ENCODE results near the gene SESN1.

SESN1 gene

GRCh38 chr6:109095835-109096084, 1.1 kb upstream of the SESN1 start:
- peak overlapping the region; percentile 95 for H3K4me3 ChIP-seq (ENCODE audit: low read depth, low read length)
- in situ Hi-C loops (cut with HindIII; ENCODE audit: low pct_ligation_motif_present, low sequenced_read_pairs) = no loop called here
- DNase-seq = no peak
- no peaks in the 10 kb centered on the region for H3K27me3 ChIP-seq (replicated peaks)
- no peaks in the 10 kb centered on the region for H3K36me3 ChIP-seq (replicated peaks)
- no peak for TF ChIP-seq CTCF (IDR thresholded peaks at IDR 0.05; ENCODE audit: low read depth, low read length, missing control alignments)
- peak overlapping the region; percentile 99 for H3K27ac ChIP-seq

GRCh38 chr6:109095036-109095834, 589 bp upstream of the SESN1 start, which contains the start of gene CEP57L1:
CEP57L1 (plus strand) TSS chr6:109095507; CDS start chr6:109145222, 49,715 bp downstream.
- in situ Hi-C loops (cut with HindIII; ENCODE audit: low pct_ligation_motif_present, low sequenced_read_pairs) = no loop called here

GRCh38 chr6:109093732-109094415, 772 bp downstream of the SESN1 start:
- TF ChIP-seq CTCF (IDR thresholded peaks at IDR 0.05; ENCODE audit: low read depth, low read length, missing control alignments) = no peak
- in situ Hi-C loops (cut with HindIII; ENCODE audit: low pct_ligation_motif_present, low sequenced_read_pairs) = no loop called here
- Histone ChIP-seq H3K27me3 (replicated peaks) (no peaks in the 10 kb centered on the region), H3K4me3 (ENCODE audit: low read depth, low read length) (peak overlapping the region; percentile 95), H3K36me3 (replicated peaks) (no peaks in the 10 kb centered on the region), H3K27ac (peak overlapping the region; percentile 99)
- DNase-seq = no peak

More at GRCh38 chr6:109095036-109095834, 589 bp upstream of the SESN1 start, which contains the start of gene CEP57L1:
- peak; percentile 95 for DNase-seq
- H3K4me3 ChIP-seq (ENCODE audit: low read depth, low read length) = peak within 1 kb of the TSS; percentile 95
- peak within 1 kb of the TSS; percentile 99 for H3K27ac ChIP-seq
- no peaks in the 10 kb centered on the region for H3K27me3 ChIP-seq (replicated peaks)
- no peaks in the 10 kb centered on the region for H3K36me3 ChIP-seq (replicated peaks)
- peak; percentile 35 for TF ChIP-seq CTCF (IDR thresholded peaks at IDR 0.05; ENCODE audit: low read depth, low read length, missing control alignments)

- H3K4me3 ChIP-seq (ENCODE audit: low read depth, low read length) = no peak overlapping the region
Measured at GRCh38 chr6:109092074-109092473, 2.6 kb downstream of the SESN1 start.

GRCh38 chr6:109091314-109092024, 3.2 kb downstream of the SESN1 start:
- in situ Hi-C loops (cut with HindIII; ENCODE audit: low pct_ligation_motif_present, low sequenced_read_pairs) = no loop called here
- no peak for DNase-seq
- Histone ChIP-seq H3K36me3 (replicated peaks) (no peaks in the 10 kb centered on the region), H3K4me3 (ENCODE audit: low read depth, low read length) (no peak overlapping the region), H3K27me3 (replicated peaks) (no peaks in the 10 kb centered on the region), H3K27ac (no peak overlapping the region)
- no peak for TF ChIP-seq CTCF (IDR thresholded peaks at IDR 0.05; ENCODE audit: low read depth, low read length, missing control alignments)

More at GRCh38 chr6:109092074-109092473, 2.6 kb downstream of the SESN1 start:
- no peak for TF ChIP-seq CTCF (IDR thresholded peaks at IDR 0.05; ENCODE audit: low read depth, low read length, missing control alignments)
- H3K36me3 ChIP-seq (replicated peaks) = no peaks in the 10 kb centered on the region
- in situ Hi-C loops (cut with HindIII; ENCODE audit: low pct_ligation_motif_present, low sequenced_read_pairs) = no loop called here
- H3K27me3 ChIP-seq (replicated peaks) = no peaks in the 10 kb centered on the region
- no peak overlapping the region for H3K27ac ChIP-seq
- no peak for DNase-seq
